Heart right ventricle (tissue), 16 donors: ENCODE results near the gene FRMPD3. TPM values are rescaled to one million over a fixed set of nuclear protein-coding genes. Genes with fewer than 3 reads are reported as not detected.

Experiments used
- ATAC-seq, 8 donors: fragments of 200-7000 bp; cut with Tn5 transposase; one replicate each; pipeline ENCODE4 v1.9.1; 2020; ENCODE audit warnings: mild to moderate bottlenecking in 8 of 8, moderate library complexity in 8 of 8, moderate number of reproducible peaks in 1 of 8
- DNase-seq, 2 donors: peaks; one replicate each; pipeline ENCODE4 v3.0.0-alpha.2; 2020
- H3K27ac ChIP-seq, 10 donors: fragments of 200-600 bp; sonication (generic) in 2 of 10; one replicate each; pipeline versions ENCODE4 v1.5.0 to v1.8.0; 2020 to 2022; ENCODE audit warnings: mild to moderate bottlenecking in 3 of 10
- H3K27me3 ChIP-seq, 7 donors: fragments of 200-600 bp; one replicate each; pipeline ENCODE4 v1.8.0; 2021 to 2022; ENCODE audit warnings: mild to moderate bottlenecking in 2 of 7
- H3K36me3 ChIP-seq, 9 donors: fragments of 200-600 bp; sonication (generic) in 1 of 9; one replicate each; pipeline versions ENCODE4 v1.5.0 to v1.8.0; 2020 to 2022; ENCODE audit warnings: mild to moderate bottlenecking in 2 of 9
- H3K4me1 ChIP-seq, 9 donors: fragments of 200-600 bp; sonication (generic) in 1 of 9; one replicate each; pipeline versions ENCODE4 v1.5.0 to v1.8.0; 2020 to 2022; ENCODE audit warnings: mild to moderate bottlenecking in 4 of 9
- H3K4me3 ChIP-seq, 10 donors: fragments of 200-600 bp; sonication (generic) in 2 of 10; one replicate each; pipeline versions ENCODE4 v1.5.0 to v1.8.0; 2020 to 2022; ENCODE audit warnings: mild to moderate bottlenecking in 7 of 10, moderate library complexity in 2 of 10
- H3K9me3 ChIP-seq, 11 donors: fragments of 200-600 bp in 10 of 11; sonication (generic) in 2 of 11; one replicate each; pipeline versions ENCODE4 v1.5.0 to v1.8.0; 2013 to 2022; ENCODE audit warnings: mild to moderate bottlenecking in 2 of 11, control low read depth in 1 of 11, moderate library complexity in 1 of 11
- WGBS, 2 donors: extraction: QIAGEN DNeasy Blood & Tissue Kit; methylation state at CpG; one replicate each; pipeline ENCODE4 v1.1.7; 2013; ENCODE audit warnings: inconsistent platforms in 1 of 2; 5-methylcytosine and 5-hydroxymethylcytosine counted together
- intact Hi-C, 10 donors: fragments of 100-400 bp; cut with DNase I; formaldehyde crosslinking; loops; one replicate each; pipeline versions ENCODE4 v1.11.1 to v1.14.2; 2022
- long read RNA-seq, 3 donors: library from polyadenylated mRNA; unstranded; transcript quantifications; one replicate each; pipeline ENCODE4 v2.0.0, GENCODE V29; 2020 to 2021
- polyA plus RNA-seq, 2 donors: library from polyadenylated mRNA; stranded (reverse); fragments of 200-250 nt; gene quantifications; one replicate each; pipeline ENCODE4 v1.2.3, GENCODE V29; 2013
- total RNA-seq, 10 donors: library from RNA; stranded (reverse); fragmentation: NEBNext Ultra II Directional in 3 of 10; extraction: Animal tissue kit (Norgen Biotek cat#: 25700) in 3 of 10; gene quantifications; one replicate each; pipeline versions ENCODE4 v1.2.1 to v1.2.4, GENCODE V29; 2021 to 2023
- TF ChIP-seq, protein P1 (sequence below), 9 donors: fragments of 200-600 bp; sonication (generic) in 2 of 9; IDR thresholded peaks; one replicate each; pipeline versions ENCODE4 v1.5.0 to v1.8.0; 2021 to 2022; ENCODE audit warnings: antibody characterized with exemption in 9 of 9, mild to moderate bottlenecking in 5 of 9, moderate library complexity in 1 of 9
- donor health status: Arrhythmogenic right ventricular cardiomyopathy.
- donor health status: ischemic (EF 13 %, LVEDD 7.1; RV severe dilation, severe dysfunction).
- donor health status: healthy with polysubstance abuse.
- donor health status: DM: no; HTN: yes; CAD: no.
- donor health status: DM: no; HTN: no; CAD: no.
- donor health status: ischemic (EF 25% LVEDD 6.9; RV normal size, moderate dysfunction).
- donor health status: ischemic (EF 25% LVEDD 5.7; RV mildly dilated, moderate dysfunction).
- donor health status: healthy.
- donor health status: DM: yes; HTN: yes; CAD: no.
- donor health status: Ischemic cardiomyopathy.
- donor health status: ischemic (EF 35%, LVEDD 5.7; RV mildly dilated, moderate dysfunction).
- donor health status: nonischemic (EF 11% LVEDD 7.7; RV severe dilation, severe dysfunction).
- donor health status: DM: yes; HTN: yes; CAD: no.
- donor health status: PGD.
- donor health status: ischemic (EF 29% LVEDD 5.4; RV normal size, mild dysfunction).
- donor health status: nonischemic (EF 23%, LVEDD 6.1; RV moderate dilation, normal function).

The FRMPD3 gene
- total RNA-seq = under 1 TPM in 3 of 10 donors, not detected in 7; 0.02 to 0.14 (median 0.08) TPM
- polyA plus RNA-seq = under 1 TPM in 1 of 2 donors, not detected in 1; 0.03 TPM
- long read RNA-seq, donor 1 = 0 reads
- long read RNA-seq, donor 2 = 0 reads
- long read RNA-seq, donor 3 = 0 reads

DNA sequence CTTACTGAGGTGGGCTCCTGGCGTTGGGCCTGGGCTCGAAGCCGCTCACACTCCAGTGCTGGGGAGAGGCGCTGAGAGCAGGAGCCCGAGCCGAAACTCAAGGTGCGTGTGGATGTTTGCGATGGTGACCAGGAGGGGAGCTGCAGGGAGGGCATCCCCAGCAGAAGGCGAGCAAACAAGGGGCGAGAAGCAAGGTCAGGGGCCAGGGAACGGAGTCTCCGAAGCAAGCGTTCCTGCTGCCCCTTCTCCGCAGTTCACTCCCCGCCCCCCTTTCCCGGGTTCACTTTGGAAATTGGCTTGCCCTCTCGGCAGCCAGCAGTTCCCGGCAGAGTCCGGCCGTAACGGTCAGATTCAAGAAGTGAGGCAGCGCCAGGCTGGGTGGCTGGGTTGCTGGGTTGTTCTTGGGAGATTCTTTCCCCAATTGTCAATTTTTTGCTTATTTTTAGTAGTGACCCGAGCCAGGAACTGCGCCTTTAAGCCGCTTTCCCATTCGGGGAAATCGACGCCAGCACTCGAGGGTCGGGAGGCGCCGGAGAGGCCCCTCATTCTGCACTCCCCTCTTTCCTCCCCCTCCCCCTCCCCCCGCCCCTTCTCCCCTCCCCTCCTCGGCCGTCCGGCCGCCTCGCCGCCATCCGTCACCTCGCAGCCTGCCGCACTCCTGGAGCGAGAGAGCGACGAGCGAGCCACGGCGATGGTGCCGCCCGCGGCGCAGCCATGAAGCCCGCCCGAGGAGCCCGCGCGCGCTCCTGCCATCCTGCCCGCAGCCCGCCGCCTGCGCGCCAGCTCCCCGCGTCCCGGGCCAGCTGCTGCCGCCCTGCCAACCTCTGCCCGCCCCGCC lies at the start of gene FRMPD3:
TSS of gene FRMPD3 (plus strand) at position 655 of the 838 bp plus-strand sequence. CDS start 76,937 bp downstream, outside the sequence.
- intact Hi-C loops = no loop called here
- peak within 1 kb of the TSS; percentile 10 to 41 (median 36) for H3K4me3 ChIP-seq
- ATAC-seq (peak in 1 of 8 donors; percentile 40), DNase-seq (no peak)
- no peaks in the 10 kb centered on the region for H3K4me1 ChIP-seq
- TF ChIP-seq, protein P1, sequence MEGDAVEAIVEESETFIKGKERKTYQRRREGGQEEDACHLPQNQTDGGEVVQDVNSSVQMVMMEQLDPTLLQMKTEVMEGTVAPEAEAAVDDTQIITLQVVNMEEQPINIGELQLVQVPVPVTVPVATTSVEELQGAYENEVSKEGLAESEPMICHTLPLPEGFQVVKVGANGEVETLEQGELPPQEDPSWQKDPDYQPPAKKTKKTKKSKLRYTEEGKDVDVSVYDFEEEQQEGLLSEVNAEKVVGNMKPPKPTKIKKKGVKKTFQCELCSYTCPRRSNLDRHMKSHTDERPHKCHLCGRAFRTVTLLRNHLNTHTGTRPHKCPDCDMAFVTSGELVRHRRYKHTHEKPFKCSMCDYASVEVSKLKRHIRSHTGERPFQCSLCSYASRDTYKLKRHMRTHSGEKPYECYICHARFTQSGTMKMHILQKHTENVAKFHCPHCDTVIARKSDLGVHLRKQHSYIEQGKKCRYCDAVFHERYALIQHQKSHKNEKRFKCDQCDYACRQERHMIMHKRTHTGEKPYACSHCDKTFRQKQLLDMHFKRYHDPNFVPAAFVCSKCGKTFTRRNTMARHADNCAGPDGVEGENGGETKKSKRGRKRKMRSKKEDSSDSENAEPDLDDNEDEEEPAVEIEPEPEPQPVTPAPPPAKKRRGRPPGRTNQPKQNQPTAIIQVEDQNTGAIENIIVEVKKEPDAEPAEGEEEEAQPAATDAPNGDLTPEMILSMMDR (IDR thresholded peaks at IDR 0.05) = no peak
- 1 to 2% methylated on average over 28 to 64 of the region's 69 CpGs for WGBS, 2 donors
- H3K9me3 ChIP-seq = no peaks in the 10 kb centered on the region
- H3K36me3 ChIP-seq = no peaks in the 10 kb centered on the region
- peaks cover 0 to 91% (median 21%) of the 10 kb centered on the region in 7 donors for H3K27me3 ChIP-seq
- no peak within 1 kb of the TSS for H3K27ac ChIP-seq

DNA sequence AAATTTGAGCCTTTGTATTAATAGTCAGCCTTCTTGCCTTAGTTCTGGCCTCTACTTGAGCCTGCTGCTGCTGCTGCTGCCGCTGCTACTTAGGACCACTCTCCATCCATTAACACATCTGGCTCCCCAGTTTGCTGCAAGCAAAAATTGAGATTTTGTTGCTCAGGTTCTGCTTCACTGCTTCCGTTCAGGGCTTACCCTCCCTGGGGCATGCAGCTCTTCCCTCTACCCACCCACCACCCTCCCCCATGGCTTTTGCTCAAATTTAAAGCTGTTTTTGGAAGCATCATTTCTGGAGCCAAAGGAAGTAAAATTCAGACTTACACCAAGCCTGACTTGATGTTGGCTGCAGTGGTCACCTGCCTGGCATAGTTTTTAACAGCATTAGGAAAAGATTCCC lies 28.9 kb upstream of the FRMPD3 start:
- 49 to 58% methylated on average over 2 of the region's 2 CpGs for WGBS, 2 donors
- H3K27me3 ChIP-seq = peaks cover 0 to 38% (median 0%) of the 10 kb centered on the region in 7 donors
- H3K27ac ChIP-seq = no peak overlapping the region
- intact Hi-C loops = no loop called here
- DNase-seq (no peak), ATAC-seq (no peak)
- peaks cover 0 to 6% (median 0%) of the 10 kb centered on the region in 11 donors for H3K9me3 ChIP-seq
- H3K4me3 ChIP-seq = no peak overlapping the region
- TF ChIP-seq, protein P1 (IDR thresholded peaks at IDR 0.05) = no peak
- H3K36me3 ChIP-seq = no peaks in the 10 kb centered on the region
- no peaks in the 10 kb centered on the region for H3K4me1 ChIP-seq

DNA sequence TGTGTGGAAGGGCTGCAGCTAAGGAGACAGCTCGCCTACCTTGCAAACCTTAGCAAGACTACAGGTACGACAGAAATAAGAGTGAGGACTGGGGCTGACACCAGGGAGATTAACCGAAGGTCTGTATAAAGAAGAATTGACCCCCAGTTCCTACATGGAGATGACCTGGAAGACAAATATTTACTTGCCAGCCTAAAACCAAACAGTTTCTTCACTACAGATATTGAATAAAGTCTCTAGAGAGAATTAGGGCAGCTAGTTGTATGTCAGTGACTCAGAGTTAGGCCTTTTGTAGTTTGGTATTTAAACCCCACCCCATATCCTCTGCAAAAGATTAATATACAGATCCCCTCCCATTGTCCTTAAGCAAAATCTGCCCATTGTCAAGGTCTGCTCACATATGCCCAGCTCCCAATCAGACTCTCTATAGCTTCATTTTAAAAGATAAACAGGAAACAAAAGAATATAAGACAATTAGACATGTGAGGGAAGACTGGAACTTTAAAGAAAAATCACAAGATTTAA lies 28.1 kb upstream of the FRMPD3 start:
- TF ChIP-seq, protein P1 (IDR thresholded peaks at IDR 0.05) = no peak
- Histone ChIP-seq H3K27ac (no peak overlapping the region), H3K27me3 (peaks cover 0 to 38% (median 0%) of the 10 kb centered on the region in 7 donors), H3K4me1 (no peaks in the 10 kb centered on the region), H3K4me3 (no peak overlapping the region), H3K9me3 (peaks cover 0 to 11% (median 0%) of the 10 kb centered on the region in 11 donors), H3K36me3 (no peaks in the 10 kb centered on the region)
- no peak for ATAC-seq
- no peak for DNase-seq
- 69 to 80% methylated on average over 3 of the region's 3 CpGs for WGBS, 2 donors
- intact Hi-C loops = no loop called here

DNA sequence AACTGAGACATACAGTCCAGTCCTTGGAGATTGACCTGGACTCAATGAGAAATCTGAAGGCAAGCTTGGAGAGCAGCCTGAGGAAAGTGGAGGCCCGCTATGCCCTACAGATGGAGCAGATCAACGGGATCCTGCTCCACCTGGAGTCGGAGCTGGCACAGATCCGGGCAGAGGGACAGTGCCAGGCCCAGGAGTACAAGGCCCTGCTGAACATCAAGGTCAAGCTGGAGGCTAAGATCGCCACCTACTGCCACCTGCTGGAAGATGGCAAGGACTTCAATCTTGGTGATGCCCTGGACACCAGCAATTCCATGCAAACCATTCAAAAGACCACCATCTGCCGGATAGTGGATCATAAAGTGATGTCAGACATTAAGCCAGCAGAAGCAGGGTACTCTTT lies 20.4 kb upstream of the FRMPD3 start:
- no peak for DNase-seq
- ATAC-seq = no peak
- Histone ChIP-seq H3K36me3 (no peaks in the 10 kb centered on the region), H3K27me3 (peaks cover 0 to 13% (median 0%) of the 10 kb centered on the region in 7 donors), H3K9me3 (peaks cover 0 to 18% (median 0%) of the 10 kb centered on the region in 11 donors), H3K27ac (no peak overlapping the region), H3K4me3 (no peak overlapping the region), H3K4me1 (no peaks in the 10 kb centered on the region)
- TF ChIP-seq, protein P1 (IDR thresholded peaks at IDR 0.05) = peak in 4 of 9 donors; percentile 7 to 48 (median 26)
- intact Hi-C loops = no loop called here
- 51 to 53% methylated on average over 6 of the region's 6 CpGs for WGBS, 2 donors
